Measurements from ENCODE around the gene XRCC2. TPM values are rescaled to one million over a fixed set of nuclear protein-coding genes. Genes with fewer than 3 reads are reported as not detected.

The XRCC2 gene
- total RNA-seq, 1 experiment from 2014 or later = 28.5 TPM

DNA sequence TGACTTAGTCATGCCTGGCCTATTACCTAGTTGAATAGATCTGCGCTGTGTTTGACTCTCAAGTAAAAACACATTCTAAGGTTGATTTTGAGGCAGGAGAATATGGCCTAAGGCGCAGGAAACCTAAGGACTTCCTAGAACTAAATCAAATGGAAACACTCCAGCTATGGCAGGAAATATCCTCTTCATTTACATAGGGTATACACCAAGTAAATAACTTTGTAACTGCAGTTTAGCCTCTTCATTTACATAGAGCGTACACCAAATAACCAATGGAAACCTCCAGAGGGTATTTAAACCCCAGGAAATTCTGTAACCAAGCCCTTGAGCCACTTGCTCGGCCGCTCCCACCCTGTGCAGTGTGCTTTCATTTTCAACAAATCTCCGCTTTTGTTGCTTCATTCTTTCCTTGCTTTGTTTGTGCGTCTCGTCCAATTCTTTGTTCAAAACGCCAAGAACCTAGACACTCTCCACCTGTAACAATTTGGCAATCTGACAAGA lies 35.6 kb upstream of the XRCC2 start:
- BruUV-seq (replicated peaks) = no TSS peak
- DNase-seq (ENCODE audit: low spot score) = no peak
- Histone ChIP-seq H3K27ac (ENCODE audit: low read depth, low read length, poor library complexity, severe bottlenecking) (no peak overlapping the region), H3K4me3 (ENCODE audit: low read depth, low read length, poor library complexity, severe bottlenecking) (no peak overlapping the region), H3K9me3 (ENCODE audit: low read depth, low read length, poor library complexity, severe bottlenecking) (no peaks in the 10 kb centered on the region), H3K4me1 (ENCODE audit: insufficient read depth, low read length, poor library complexity, severe bottlenecking) (no peaks in the 10 kb centered on the region), H3K27me3 (replicated peaks; ENCODE audit: insufficient read depth, low read depth, low read length, poor library complexity) (no peaks in the 10 kb centered on the region), H3K36me3 (ENCODE audit: insufficient read depth, low read length, poor library complexity, severe bottlenecking) (no peaks in the 10 kb centered on the region)
- POLR2A ChIA-PET (ENCODE audit: low non-redundant PET) = no interaction called here
- TF ChIP-seq EZH2 (IDR thresholded peaks at IDR 0.05; ENCODE audit: borderline replicate concordance, low read depth, low read length, poor library complexity, severe bottlenecking) = no peak
- TF ChIP-seq, protein P1, sequence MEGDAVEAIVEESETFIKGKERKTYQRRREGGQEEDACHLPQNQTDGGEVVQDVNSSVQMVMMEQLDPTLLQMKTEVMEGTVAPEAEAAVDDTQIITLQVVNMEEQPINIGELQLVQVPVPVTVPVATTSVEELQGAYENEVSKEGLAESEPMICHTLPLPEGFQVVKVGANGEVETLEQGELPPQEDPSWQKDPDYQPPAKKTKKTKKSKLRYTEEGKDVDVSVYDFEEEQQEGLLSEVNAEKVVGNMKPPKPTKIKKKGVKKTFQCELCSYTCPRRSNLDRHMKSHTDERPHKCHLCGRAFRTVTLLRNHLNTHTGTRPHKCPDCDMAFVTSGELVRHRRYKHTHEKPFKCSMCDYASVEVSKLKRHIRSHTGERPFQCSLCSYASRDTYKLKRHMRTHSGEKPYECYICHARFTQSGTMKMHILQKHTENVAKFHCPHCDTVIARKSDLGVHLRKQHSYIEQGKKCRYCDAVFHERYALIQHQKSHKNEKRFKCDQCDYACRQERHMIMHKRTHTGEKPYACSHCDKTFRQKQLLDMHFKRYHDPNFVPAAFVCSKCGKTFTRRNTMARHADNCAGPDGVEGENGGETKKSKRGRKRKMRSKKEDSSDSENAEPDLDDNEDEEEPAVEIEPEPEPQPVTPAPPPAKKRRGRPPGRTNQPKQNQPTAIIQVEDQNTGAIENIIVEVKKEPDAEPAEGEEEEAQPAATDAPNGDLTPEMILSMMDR (conservative IDR thresholded peaks at IDR 0.05; ENCODE audit: low read depth, low read length) = no peak
- intact Hi-C loops (cut with micrococcal nuclease; ENCODE audit: unreplicated experiment) = no loop called here
- CTCF ChIA-PET = no interaction called here

DNA sequence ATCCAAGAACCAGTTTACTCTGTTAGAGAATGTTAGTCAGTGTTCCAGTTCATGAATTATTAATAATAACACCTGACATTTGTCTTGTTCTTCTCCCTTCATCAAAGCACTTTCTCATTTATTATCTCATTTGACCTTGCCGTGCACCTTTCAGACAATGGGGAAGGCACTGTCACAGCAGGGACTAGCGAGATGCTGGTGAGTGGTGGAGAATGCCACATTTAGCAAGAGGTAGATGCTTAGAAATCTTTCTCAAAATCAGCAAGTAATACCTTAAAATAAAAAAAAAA lies 34.2 kb upstream of the XRCC2 start:
- Histone ChIP-seq H3K4me1 (ENCODE audit: insufficient read depth, low read length, poor library complexity, severe bottlenecking) (no peaks in the 10 kb centered on the region), H3K4me3 (ENCODE audit: low read depth, low read length, poor library complexity, severe bottlenecking) (no peak overlapping the region), H3K27ac (ENCODE audit: low read depth, low read length, poor library complexity, severe bottlenecking) (no peak overlapping the region), H3K9me3 (ENCODE audit: low read depth, low read length, poor library complexity, severe bottlenecking) (peaks cover 6% of the 10 kb centered on the region), H3K36me3 (ENCODE audit: insufficient read depth, low read length, poor library complexity, severe bottlenecking) (no peaks in the 10 kb centered on the region), H3K27me3 (replicated peaks; ENCODE audit: insufficient read depth, low read depth, low read length, poor library complexity) (no peaks in the 10 kb centered on the region)
- no TSS peak for BruUV-seq (replicated peaks)
- POLR2A ChIA-PET (ENCODE audit: low non-redundant PET) = no interaction called here
- CTCF ChIA-PET = interaction anchor here (0.7 kb wide), 1 partner anchor 159 kb away, joined by 5 read pairs; no protein-coding TSS in a partner anchor
- TF ChIP-seq, protein P1 (conservative IDR thresholded peaks at IDR 0.05; ENCODE audit: low read depth, low read length) = no peak
- intact Hi-C loops (cut with micrococcal nuclease; ENCODE audit: unreplicated experiment) = no loop called here
- DNase-seq (ENCODE audit: low spot score) = no peak

DNA sequence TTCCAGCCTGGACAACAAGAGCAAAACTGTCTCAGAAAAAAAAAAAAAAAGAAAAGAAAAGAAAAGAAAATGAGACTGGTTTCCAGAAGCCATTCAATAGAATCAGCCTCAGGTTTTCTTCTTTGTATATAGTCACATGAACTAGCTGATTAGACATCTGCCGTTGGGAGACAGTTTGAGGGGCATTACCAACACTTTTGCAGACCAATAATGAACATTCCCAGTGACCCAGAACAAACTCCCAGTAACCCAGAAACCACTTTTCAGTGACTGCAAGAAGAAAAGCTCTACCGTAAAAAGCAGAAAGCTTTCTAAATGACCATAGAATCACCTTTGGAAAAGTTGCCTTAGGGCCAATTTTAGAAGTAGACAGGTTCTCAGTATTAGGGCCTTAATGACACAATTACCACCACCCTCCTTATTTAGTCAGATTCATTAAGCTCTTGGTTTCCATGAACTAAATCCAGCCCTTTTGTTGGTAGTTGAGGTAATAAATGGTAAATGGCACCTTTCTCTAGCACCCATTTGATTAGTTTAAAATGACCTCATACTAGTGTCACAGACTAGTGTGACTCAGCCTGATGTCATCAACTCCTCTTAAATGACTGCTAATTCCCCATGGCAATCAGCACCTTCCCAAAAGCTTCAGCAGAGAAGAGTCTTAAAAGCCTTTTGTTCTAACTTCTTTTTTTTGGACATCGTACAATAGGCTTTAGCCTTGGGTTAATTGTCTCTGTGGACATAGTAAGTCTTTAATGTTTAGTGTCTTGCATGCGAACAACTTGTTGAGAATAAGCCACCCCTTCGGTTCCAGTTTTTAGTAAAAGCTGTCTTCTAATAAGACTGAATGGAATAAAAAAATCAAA lies 33.6 kb upstream of the XRCC2 start:
- H3K4me3 ChIP-seq (ENCODE audit: low read depth, low read length, poor library complexity, severe bottlenecking) = no peak overlapping the region
- H3K27ac ChIP-seq (ENCODE audit: low read depth, low read length, poor library complexity, severe bottlenecking) = no peak overlapping the region
- H3K4me1 ChIP-seq (ENCODE audit: insufficient read depth, low read length, poor library complexity, severe bottlenecking) = no peaks in the 10 kb centered on the region
- DNase-seq (ENCODE audit: low spot score) = peak; percentile 33
- no peaks in the 10 kb centered on the region for H3K36me3 ChIP-seq (ENCODE audit: insufficient read depth, low read length, poor library complexity, severe bottlenecking)
- intact Hi-C loops (cut with micrococcal nuclease; ENCODE audit: unreplicated experiment) = loop anchor here (10.0 kb wide), 2 partner anchors 275 to 565 kb away; partner anchors contain the start of gene KMT2C
- H3K27me3 ChIP-seq (replicated peaks; ENCODE audit: insufficient read depth, low read depth, low read length, poor library complexity) = no peaks in the 10 kb centered on the region
- CTCF ChIA-PET = no interaction called here
- no peak for TF ChIP-seq EZH2 (IDR thresholded peaks at IDR 0.05; ENCODE audit: borderline replicate concordance, low read depth, low read length, poor library complexity, severe bottlenecking)
- TF ChIP-seq, protein P1 (conservative IDR thresholded peaks at IDR 0.05; ENCODE audit: low read depth, low read length) = no peak
- no TSS peak for BruUV-seq (replicated peaks)
- POLR2A ChIA-PET (ENCODE audit: low non-redundant PET) = no interaction called here
- H3K9me3 ChIP-seq (ENCODE audit: low read depth, low read length, poor library complexity, severe bottlenecking) = peaks cover 12% of the 10 kb centered on the region
